NCI-H1930 (cell line): ENCODE measurements around the gene LPGAT1.
"Not testable (repeated sequence)": the region's sequence is repeated elsewhere in the genome, so short reads cannot be mapped to it uniquely, and the experiment has no call there.

Source experiments
- DNase-seq, 2 experiments: peaks; one replicate each; lab custom pipeline; 2025; lab: John Stamatoyannopoulos, UW

LPGAT1 gene

GRCh38 chr1:211705467-211706091, 125.0 kb downstream of the LPGAT1 start:
- DNase-seq: no peak

GRCh38 chr1:211704543-211704942, 126.0 kb downstream of the LPGAT1 start:
- no peak for DNase-seq

- no peak for DNase-seq
These were observed 126.6 kb downstream of the LPGAT1 start for GRCh38 chr1:211703812-211704537.

GRCh38 chr1:211701733-211702132, 128.8 kb downstream of the LPGAT1 start:
- no peak for DNase-seq

- no peak for DNase-seq
These were observed 131.5 kb downstream of the LPGAT1 start for GRCh38 chr1:211699059-211699458.

- no peak for DNase-seq
These were observed 132.2 kb downstream of the LPGAT1 start for GRCh38 chr1:211698161-211699026.

- DNase-seq: no peak
These were observed 133.2 kb downstream of the LPGAT1 start for GRCh38 chr1:211697356-211697755.

GRCh38 chr1:211695135-211695816, 135.3 kb downstream of the LPGAT1 start:
- DNase-seq: no peak

- not testable (repeated sequence) for DNase-seq
These were observed 136.7 kb downstream of the LPGAT1 start for GRCh38 chr1:211693911-211694310.
